ENCODE measurements around the gene CD3D.
"Not testable (repeated sequence)": the region's sequence is repeated elsewhere in the genome, so short reads cannot be mapped to it uniquely, and the experiment has no call there.

The CD3D gene

DNA sequence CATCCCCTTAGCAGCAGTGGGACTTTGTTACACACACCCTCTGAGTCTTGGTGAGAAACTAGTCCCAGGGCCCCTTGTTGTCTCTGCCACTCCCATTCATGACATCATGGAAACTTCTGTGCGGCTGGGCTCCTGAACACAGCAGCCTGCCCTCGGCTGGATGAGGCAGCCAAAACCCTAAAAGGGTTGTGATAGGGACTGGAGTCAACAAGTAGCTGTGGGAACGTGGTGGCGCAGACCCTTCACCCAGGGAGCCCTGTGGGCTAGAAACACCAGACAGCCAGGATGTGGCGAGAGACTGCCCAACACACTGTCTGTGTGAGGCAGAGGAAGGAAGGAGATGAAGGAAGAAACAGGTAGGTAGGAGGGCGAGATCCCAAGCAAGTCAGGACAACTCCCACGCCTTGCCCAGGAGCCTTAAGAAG is 3.9 kb downstream of the CD3D start:
- DNase-seq = no peak

DNA sequence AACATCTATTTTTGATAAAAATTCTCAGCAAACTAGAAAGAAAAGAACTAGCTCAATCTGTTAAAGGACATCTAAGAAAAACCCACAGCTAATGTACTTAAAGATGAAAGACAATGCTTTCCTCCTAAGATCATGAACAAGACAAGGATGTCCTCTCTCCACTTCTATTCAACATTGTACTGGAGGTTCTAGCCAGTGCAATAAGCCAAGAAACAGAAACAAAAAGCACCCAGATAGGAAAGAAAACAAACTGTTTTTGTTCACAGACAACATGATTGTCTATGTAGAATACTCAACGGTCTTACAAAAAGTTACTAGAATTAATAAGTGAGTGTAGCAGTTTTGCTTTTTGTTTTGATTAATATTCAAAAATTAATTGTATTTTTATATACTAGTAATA is 7.8 kb downstream of the CD3D start:
- no peak for DNase-seq

DNA sequence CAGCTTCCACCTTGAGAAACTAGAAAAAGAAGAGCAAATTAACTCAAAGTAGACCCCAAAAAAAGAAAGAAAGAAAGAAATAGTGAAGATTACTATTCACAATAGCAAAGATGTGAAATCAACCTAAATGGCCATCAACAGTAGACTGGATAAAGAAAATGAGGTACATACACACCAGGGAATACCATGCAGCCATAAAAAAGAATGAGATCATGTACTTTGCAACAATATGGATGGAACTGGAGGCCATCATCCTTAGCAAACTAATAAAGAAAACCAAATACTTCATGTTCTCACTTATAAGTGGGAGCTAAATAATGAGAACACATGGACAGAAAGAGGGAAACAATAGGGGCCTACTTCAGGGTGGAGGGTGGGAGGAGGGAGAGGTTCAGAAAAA is 13.8 kb downstream of the CD3D start:
- DNase-seq = no peak

DNA sequence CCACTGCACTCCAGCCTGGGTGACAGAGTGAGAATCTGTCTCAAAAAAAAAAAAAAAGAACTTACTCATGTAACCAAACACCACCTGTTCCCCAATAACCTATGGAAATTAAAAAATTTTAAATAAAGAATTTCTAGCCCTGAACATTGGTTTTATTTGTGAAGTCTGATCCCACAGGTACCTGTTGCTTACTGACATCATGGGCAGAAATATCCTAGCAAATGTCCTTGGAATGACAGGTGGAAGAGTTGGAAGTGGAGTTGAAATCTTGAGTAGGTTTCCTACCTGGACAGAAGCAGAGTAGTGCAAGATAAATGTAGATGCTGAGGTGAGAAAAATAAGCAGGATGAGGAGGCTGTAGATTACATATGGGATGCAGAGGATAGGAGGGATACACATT is 17.2 kb downstream of the CD3D start:
- DNase-seq = no peak

- DNase-seq = no peak
Measured at GRCh38 chr11:118322721-118323120, 19.8 kb downstream of the CD3D start.

DNA sequence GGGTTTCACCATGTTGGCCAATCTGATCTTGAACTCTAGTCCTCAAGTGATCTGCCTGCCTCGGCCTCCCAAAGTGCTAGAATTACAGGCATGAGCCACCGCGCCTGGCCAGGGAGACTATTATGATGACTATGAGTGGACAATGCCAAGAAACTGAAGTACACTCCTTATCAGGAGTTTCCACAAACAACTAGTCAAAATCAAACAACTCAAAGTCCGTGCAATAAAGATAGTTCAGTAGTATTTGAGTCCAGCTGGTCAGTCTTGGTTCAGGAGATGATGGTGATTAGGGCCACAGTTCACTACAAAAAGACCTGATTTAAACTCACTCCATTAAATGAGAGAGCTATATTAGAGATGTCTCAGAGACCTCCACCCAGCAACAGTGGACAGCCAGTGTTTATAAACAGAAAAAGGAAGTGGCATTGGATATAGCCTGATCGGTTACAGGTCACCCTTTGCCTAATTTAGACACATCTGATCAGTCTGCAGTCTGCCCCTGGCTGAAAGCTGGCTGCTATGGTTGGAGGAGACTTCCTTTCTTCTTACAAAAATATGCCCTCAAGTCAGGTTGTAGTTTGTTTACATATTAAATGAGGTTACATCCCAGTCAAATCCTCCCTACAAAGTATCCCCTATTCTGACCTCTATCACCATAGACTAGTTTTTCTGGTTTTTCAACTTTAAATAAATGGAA is 21.0 kb downstream of the CD3D start:
- no peak for DNase-seq

- no peak for DNase-seq
Measured at GRCh38 chr11:118320515-118320914, 22.0 kb downstream of the CD3D start.

DNA sequence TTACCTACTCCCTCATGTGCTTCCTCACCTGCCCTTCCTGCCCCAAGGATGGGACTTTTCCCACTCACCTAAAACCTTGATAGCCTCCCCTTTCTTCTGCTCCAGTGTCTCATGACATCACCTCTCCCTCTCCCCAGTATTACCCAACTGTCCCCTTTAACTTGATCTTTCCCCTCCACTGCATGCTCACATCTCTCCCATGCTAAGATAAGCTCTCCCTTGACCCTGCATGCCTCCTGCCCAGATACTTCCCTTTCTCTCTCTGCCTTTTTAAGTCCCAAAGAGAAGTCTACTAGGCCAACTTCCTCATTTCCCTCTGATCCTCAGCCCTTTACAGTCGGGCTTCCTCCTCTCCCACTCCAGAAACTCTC is 23.2 kb downstream of the CD3D start:
- DNase-seq = no peak

DNA sequence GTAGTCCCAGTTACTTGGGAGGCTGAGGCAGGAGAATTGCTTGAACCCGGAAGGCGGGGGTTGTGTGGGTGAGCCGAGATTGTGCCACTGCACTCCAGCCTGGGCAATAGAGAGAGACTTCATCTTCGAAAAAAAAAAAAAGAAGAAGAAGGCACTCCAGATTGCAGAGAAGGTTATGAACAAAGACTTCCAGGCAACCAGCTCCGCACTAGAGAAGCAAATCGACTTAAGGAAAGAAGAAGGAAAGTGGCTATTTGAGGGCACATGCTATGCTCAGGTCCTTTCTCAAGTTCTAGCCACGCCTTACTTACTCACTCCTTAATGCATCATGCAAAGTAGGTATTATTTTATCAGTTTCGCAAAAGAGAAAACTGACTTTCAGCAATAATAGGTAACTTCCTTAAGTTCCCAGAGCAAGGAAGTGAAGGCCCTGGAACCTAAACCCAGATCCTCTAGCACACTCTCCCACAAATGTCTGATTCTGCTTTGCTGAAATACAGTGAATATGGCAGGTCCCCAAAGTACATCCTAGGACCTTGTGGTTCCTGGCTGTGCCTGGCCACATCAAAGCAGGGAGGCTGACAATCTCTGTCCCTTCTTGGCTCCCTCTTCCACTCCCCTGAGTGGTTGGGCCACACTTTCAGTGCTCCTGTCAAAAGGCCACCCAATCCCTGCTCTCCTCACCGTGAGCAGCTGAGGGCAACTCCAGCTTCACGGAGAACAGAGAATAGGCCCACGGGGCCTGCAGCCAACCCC is 23.7 kb downstream of the CD3D start:
- no peak for DNase-seq

DNA sequence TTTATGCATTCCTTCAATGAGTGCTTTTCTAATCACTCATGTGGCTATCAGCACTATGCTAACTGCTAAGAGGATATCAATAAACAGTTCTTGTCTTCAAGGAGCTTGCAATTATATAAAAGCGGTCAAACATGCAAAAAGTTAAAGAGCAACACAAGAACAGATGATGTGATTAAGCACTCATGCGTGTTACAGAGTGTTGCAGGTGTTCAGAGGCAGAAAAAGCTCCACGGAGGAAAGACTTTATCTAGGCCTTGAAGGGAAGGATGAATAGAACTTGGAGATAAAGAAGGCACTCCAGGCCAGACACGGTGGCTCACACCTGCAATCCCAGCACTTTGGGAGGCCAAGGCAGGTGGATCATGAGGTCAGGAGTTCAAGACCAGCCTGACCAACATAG is 24.4 kb downstream of the CD3D start:
- DNase-seq = no peak

- DNase-seq = no peak
Measured at GRCh38 chr11:118314988-118315411, 27.5 kb downstream of the CD3D start.

DNA sequence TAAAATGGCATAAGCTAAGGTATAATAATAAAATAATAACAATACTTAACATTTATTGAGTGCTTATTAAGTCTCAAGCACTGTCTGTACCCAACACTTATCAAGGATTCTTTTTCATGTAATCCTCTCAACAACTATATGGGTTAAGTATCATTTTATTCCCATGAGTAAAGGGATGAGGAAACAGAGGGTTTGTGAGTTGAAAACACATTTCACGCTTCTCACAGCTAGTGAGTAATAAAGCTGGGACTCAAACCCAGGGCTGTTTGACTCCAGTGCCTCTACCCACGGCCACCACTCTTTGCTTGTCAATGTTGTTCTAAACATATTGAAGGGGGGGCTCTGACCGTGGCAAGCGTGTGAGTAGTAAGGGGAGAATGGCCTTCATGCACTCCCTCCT is 29.3 kb downstream of the CD3D start:
- DNase-seq = no peak

- DNase-seq = no peak
Measured at GRCh38 chr11:118312328-118312727, 30.2 kb downstream of the CD3D start.

DNA sequence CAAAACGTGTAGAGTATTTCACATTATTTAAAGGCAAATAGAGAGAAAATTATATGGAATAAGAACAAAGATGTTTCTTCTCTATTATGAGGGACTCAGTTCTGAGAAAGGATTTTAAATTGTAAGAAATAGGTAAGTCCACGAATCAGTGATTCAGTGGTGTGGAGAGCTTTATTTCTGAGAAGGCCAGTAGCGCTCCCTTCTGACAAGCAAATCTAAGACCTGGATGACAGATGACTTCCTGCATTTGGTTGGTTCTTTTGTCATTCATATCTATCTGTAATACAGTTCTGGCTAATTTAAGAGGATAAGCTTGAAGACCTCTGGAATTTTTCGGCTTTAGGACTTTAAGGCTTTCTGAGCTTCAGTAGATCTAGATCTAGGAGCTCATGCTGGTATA is 31.0 kb downstream of the CD3D start:
- DNase-seq = no peak

- DNase-seq = no peak
Measured at GRCh38 chr11:118310781-118311485, 31.6 kb downstream of the CD3D start.

DNA sequence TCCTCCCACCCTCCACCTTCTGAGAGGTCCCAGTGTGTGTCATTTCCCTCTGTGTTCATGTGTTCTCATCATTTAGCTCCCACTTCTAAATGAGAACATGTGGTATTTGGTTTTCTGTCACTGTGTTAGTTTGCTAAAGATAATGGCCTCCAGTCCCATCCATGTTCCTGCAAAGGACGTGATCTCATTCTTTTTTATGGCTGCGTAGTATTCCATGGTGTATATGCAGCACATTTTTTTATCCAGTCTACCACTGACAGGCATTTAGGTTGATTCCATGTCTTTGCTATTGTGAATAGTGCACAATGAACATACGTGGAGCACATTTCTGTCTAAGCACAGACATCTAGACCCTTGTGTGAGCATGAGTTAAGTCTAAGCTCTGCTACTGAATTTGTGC is 32.2 kb downstream of the CD3D start:
- DNase-seq = no peak

DNA sequence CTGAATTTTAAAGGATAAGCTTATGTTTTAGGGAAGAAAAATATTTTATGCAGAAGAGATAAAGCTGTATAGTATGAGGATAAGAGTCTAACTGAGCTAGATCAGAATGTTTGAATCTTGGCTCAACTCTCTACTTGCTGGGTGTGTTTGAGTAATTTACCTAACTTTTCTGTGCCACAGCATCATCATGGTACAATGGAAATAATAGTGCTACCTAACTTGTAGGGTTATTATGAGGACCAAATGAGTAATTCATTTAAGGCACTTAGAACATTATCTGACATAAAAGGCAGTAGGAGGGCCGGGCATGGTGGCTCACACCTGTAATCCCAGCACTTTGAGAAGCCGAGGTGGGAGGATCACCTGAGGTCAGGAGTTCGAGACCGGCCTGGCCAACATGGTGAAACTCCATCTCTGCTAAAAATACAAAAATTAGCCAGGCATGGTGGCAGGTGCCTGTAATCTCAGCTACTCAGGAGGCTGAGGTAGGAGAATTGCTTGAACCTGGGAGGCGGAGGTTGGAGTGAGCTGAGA is 33.4 kb downstream of the CD3D start:
- not testable (repeated sequence) for DNase-seq

- DNase-seq = no peak
Measured at GRCh38 chr11:118306556-118306955, 35.9 kb downstream of the CD3D start.

DNA sequence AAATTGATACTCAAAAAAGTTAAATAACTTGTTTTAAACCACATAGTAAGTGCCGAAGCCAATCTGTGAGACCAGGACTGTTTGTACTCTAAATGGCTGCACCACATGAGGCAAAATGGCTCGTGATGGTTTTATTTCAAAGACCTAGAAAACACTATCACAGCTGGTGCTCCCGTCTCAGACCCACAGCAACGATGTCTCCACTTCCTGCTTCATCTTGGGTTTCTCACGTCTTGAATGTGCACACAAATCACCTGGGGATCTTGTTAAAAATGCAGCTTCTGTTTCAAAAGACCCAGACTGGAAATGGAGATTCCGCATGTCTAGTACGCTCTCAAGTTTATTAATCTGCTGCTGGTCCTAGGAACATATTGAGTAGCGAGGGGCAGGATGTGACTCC is 36.8 kb downstream of the CD3D start:
- no peak for DNase-seq

DNA sequence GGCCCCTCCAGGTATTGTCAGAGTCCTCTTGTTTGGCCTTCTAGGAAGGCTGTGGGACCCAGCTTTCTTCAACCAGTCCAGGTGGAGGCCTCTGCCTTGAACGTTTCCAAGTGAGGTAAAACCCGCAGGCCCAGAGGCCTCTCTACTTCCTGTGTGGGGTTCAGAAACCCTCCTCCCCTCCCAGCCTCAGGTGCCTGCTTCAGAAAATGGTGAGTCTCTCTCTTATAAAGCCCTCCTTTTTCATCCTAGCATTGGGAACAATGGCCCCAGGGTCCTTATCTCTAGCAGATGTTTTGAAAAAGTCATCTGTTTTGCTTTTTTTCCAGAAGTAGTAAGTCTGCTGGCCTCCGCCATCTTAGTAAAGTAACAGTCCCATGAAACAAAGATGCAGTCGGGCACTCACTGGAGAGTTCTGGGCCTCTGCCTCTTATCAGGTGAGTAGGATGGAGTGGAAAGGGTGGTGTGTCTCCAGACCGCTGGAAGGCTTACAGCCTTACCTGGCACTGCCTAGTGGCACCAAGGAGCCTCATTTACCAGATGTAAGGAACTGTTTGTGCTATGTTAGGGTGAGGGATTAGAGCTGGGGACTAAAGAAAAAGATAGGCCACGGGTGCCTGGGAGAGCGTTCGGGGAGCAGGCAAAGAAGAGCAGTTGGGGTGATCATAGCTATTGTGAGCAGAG is 37.8 kb downstream of the CD3D start, which contains the start of gene CD3E:
Gene CD3E, plus strand, starts transcription at position 163 of the 681 bp plus-strand sequence. Its CDS starts 223 bp downstream, at position 386.
- no peak for DNase-seq

GRCh38 chr11:118304227-118304567 is 38.3 kb downstream of the CD3D start:
- no peak for DNase-seq

DNA sequence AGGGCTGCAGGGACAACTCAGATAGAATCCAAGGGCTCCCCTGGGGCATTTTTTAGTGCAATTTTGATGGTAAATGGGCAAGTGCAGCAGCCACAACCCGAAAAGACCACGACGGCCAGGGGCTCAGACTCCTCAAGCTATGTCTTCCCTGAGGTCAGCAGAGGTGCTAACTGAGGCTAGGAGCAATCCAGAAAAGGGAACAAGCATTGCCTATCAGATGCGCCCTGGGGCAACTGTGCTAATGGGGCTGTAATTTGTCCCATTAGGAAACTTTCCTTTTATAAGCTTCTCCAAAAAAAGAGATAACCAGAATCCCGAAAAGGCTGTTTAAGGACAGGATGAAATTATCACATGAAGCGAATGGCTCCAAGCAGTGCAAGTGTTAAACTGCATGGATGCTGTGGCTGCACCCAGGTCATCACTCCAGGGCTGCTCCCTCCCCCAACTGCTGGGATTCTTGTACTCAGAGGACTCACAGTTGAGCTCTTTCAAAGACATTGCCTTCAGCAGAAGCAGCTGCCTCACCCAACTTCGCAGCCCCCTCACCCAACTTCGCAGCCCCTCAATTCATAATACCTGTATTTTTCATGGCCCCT is 40.8 kb downstream of the CD3D start:
- no peak for DNase-seq
